GM12801 (cell line): ENCODE measurements around the gene CECR2.

ENCODE experiments used
- TF ChIP-seq, protein P1 (sequence below): IDR thresholded peaks from one replicate; pipeline ENCODE4 v1.5.1; 2011; ENCODE audit warnings: control low read depth; ENCODE audit not compliant: insufficient read length; ENCODE audit errors: extremely low read depth

The CECR2 gene

GRCh38 chr22:17336061-17336460 is 33.2 kb upstream of the CECR2 start:
- TF ChIP-seq, protein P1, sequence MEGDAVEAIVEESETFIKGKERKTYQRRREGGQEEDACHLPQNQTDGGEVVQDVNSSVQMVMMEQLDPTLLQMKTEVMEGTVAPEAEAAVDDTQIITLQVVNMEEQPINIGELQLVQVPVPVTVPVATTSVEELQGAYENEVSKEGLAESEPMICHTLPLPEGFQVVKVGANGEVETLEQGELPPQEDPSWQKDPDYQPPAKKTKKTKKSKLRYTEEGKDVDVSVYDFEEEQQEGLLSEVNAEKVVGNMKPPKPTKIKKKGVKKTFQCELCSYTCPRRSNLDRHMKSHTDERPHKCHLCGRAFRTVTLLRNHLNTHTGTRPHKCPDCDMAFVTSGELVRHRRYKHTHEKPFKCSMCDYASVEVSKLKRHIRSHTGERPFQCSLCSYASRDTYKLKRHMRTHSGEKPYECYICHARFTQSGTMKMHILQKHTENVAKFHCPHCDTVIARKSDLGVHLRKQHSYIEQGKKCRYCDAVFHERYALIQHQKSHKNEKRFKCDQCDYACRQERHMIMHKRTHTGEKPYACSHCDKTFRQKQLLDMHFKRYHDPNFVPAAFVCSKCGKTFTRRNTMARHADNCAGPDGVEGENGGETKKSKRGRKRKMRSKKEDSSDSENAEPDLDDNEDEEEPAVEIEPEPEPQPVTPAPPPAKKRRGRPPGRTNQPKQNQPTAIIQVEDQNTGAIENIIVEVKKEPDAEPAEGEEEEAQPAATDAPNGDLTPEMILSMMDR: no peak

GRCh38 chr22:17337639-17338038 is 31.6 kb upstream of the CECR2 start:
- TF ChIP-seq, protein P1: no peak

DNA sequence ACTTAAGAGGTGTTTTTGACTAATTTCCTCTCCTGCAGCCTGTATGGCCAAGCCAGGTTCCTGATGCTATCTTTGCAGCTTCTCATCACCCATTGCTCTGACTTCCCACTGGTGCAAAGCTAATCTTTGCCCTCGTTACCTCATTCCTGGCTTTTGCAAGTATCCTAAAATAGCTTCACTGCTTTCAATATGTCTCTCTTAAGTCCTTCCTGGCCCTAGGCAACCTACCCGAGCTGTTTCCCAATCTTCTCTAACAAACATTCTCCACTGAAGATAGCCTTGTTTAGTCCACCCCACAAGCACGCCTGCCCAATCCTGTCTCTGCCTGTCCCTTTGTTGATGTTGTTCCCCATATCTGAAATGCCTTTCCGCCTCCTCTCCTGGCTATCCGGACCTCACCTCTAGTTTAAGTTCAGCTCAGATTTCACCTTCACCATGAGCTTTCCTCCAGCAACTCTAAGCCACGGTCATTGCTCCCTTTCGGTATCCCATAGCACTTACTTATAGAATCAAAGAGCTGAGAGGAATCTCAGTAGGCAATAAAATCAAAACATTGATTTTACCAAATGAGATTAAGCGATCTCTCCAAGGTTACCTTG is 30.1 kb upstream of the CECR2 start:
- TF ChIP-seq, protein P1: no peak

- TF ChIP-seq, protein P1: no peak
Observed at GRCh38 chr22:17342361-17342760, 26.9 kb upstream of the CECR2 start.

DNA sequence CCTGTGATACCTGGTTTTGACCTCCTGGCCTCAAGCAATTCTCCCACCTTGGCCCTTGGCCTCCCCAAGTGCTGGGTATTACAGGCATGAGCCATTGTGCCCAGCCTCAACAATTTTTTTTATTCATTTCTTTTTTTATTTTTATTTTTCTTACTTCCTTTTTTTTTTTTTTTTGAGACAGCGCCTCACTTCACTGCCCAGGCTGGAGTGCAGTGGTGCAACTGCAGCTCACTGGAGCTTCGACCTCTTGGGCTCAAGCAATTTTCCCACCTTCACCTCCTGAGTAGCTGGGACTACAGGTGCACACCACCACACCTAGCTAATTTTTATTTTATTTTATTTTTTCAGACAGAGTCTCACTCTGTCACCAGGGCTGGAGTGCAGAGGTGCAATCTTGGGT is 25.5 kb upstream of the CECR2 start:
- TF ChIP-seq, protein P1: no peak

DNA sequence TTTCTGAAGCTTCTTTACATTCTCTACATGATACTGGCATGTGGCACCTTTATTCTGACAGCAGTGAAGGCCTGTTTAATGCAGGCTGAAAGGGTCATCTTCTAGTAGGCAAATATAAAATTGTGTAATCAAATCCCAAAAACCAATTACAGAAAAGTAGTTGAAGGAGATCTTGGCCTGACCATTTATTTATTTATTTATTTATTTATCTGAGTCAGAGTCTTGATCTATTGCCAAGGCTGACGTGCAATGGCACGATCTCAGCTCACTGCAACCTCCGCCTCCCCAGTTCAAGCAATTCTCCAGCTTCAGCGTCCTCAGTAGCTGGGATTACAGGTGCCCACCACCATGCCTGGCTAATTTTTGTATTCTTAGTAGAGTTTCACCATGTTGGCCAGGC is 22.7 kb upstream of the CECR2 start:
- TF ChIP-seq, protein P1: no peak

DNA sequence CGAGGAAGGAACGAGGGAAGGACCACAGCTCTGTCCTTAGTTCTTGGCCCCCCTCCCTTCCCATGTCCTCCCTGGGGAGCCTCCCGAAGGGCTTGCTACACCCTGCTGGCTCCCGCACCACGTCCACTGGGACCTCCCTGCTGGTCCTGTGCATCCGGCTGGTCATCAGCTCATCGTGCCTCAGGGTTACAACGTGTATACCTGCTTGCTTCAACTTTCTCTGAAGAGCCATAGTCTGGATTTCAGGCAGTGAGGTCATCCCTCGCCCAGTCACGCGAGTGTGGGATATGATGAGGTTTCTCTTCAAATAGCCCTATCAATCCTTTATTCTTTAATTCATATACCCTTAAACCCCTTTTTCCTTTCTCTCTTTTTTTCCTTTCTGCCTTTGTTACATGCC is 21.5 kb upstream of the CECR2 start:
- TF ChIP-seq, protein P1: no peak

- TF ChIP-seq, protein P1: no peak
Observed at GRCh38 chr22:17348464-17349103, 20.7 kb upstream of the CECR2 start.
